SK-N-MC (cell line): ENCODE results near the gene CDS2.
A peak's percentile ranks its signal among the peaks of the same experiment; 100 is the strongest.

ENCODE experiments used
- DNase-seq: peaks from one replicate; pipeline ENCODE4 v3.0.0-alpha.2; 2011; ENCODE audit warnings: low read depth, low spot score
- H3K27ac ChIP-seq: fragments of 200-600 bp; sonication (generic); 2 replicates; pipeline ENCODE4 v1.5.1; 2016; ENCODE audit warnings: mixed run types
- H3K36me3 ChIP-seq: fragments of 200-600 bp; sonication (generic); 2 replicates; pipeline ENCODE4 v1.6.1; 2017; ENCODE audit warnings: antibody characterized with exemption, low read length, mixed read lengths; ENCODE audit not compliant: insufficient read depth
- H3K4me3 ChIP-seq: fragments of 200-600 bp; sonication (generic); 2 replicates; pipeline ENCODE4 v1.5.1; 2016
- H3K9ac ChIP-seq: fragments of 200-600 bp; sonication (generic); 2 replicates; pipeline ENCODE4 v1.8.0; 2017; ENCODE audit warnings: mixed run types, mixed read lengths; ENCODE audit not compliant: insufficient read length
- H3K9me3 ChIP-seq: fragments of 200-600 bp; sonication (generic); 2 replicates; pipeline ENCODE4 v1.6.1; 2017; ENCODE audit warnings: low read depth, mild to moderate bottlenecking, antibody characterized with exemption, low read length, moderate library complexity, mixed read lengths
- EZH2 ChIP-seq: fragments of 200-600 bp; sonication (generic); IDR thresholded peaks from one replicate; pipeline ENCODE4 v1.6.1; 2017; ENCODE audit warnings: antibody characterized with exemption
- FOXP2 ChIP-seq: optimal IDR thresholded peaks from 2 replicates; pipeline ENCODE3; 2011; ENCODE audit warnings: mild to moderate bottlenecking, moderate library complexity; ENCODE audit not compliant: insufficient read depth; ENCODE audit errors: extremely low read length, control extremely low read depth
- POLR2AphosphoS5 ChIP-seq: IDR thresholded peaks from 2 replicates; pipeline ENCODE4 v1.6.1; 2012; ENCODE audit warnings: mild to moderate bottlenecking, low read depth, low read length, borderline replicate concordance

The CDS2 gene

DNA sequence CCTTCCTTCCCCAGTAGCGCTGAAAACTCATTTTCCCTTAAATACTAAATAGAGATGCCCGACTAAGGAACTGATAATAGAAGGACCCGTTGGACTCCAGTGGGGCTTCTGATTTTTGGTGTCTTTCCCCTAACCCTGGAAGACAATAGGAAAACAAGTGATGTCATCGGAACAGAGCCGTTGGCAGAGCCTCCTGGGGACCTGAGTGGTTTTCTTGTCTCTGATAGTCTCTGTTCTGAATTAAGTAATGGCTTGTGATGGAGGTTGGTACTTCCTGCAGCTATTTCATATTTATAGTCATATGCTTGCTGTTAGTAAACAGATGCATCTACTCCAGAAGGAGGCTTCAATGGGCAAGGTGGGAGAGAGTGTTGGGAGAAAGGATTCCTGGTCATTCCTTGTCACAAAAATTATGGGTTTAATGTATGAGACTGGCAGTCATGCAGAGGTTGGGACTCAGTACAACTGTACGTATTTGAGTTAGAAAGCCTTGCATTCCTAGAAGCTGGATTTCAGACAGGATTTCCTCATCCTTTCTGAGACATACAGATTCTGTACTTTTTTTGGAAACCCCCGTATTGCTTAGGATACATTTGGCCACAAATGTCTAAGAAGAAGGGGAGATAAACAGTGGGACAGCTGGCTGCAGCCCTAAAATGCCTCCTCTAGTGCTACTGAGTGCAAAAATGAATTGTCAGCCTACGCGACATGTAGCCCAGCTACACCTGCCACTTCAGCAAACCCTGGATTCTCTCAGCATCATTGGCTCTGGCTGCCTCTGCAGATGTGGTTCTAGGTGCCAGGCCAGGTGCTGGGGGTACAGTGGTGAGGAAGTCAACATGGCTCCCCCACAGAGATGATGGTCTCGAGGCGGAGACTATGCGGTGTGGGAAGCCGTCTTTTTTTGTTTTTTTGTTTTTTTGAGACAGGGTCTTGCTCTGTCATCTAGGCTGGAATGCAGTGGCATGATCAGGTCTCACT, 38.1 kb downstream of the CDS2 start:
- no peak for DNase-seq
- Histone ChIP-seq H3K36me3 (no peaks in the 10 kb centered on the region), H3K9ac (no peak overlapping the region), H3K9me3 (no peaks in the 10 kb centered on the region), H3K4me3 (no peak overlapping the region), H3K27ac (no peak overlapping the region)
- TF ChIP-seq FOXP2 (no peak), POLR2AphosphoS5 (no peak), EZH2 (no peak)

GRCh38 chr20:5168651-5169396, 42.0 kb downstream of the CDS2 start:
- Histone ChIP-seq H3K36me3 (peaks cover 3% of the 10 kb centered on the region; the same call in 1 of the 2 replicates), H3K9me3 (no peaks in the 10 kb centered on the region), H3K4me3 (no peak overlapping the region), H3K9ac (no peak overlapping the region), H3K27ac (no peak overlapping the region)
- TF ChIP-seq POLR2AphosphoS5 (no peak), FOXP2 (no peak), EZH2 (no peak)
- peak; percentile 18 for DNase-seq

- DNase-seq, result no peak
- Histone ChIP-seq H3K9ac (no peak overlapping the region), H3K36me3 (peaks cover 7% of the 10 kb centered on the region; the same call in 1 of the 2 replicates), H3K9me3 (no peaks in the 10 kb centered on the region), H3K4me3 (no peak overlapping the region), H3K27ac (no peak overlapping the region)
- TF ChIP-seq FOXP2 (no peak), EZH2 (no peak), POLR2AphosphoS5 (no peak)
Measured at GRCh38 chr20:5170341-5170740, 43.5 kb downstream of the CDS2 start.

DNA sequence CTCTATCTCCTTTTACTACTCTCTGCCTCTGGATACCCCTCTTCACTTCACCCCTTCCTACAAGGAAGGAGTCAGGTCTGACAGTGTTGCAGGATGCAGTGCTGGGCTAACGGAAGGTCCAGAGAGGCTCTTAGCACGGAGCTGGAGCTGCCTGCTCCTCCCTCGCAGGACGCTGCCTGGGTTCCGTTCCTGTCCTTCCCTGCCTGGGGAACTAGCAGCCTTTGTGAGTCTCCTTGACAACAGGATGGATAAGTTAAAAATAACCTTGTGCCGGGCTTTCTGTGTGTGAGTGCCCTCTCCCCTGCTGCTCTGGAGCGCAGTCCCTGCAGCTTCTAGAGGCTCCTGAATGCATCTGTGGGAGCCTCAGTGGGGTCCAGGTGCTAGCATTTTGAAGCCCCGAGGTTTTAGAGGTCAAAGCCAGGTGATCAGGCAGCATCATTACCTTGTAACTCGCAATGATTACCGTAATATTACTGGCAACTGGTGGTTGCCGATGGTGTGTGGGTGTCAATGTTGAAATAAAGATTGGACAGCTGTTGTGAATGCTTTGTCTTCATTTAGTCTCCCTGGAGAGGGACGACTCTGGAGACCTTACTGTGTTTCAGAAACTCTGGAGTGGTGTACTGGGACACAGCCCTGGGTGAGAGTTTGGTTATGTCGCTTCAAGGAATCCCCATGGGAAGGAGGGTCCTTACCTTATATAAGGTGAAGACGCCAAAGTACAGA, 44.4 kb downstream of the CDS2 start:
- no peak for DNase-seq

DNA sequence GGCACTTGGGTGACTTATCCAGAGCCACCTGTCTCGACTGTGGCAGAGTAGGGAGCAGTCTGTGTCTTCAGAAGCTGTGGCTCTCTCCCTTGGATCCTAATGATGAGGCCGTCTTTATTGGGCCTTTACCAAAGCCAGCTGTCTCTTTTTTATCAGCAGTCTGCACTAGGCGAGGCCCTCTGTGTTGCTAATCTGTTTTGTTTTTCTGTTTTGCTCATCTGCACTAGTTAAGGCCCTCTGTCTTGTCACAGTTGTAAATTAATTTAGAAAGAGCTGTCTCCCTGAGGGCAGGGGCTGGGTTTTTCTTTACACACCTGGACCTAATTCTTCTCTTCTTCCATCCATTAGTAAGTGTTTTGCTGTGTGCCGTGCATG, 45.0 kb downstream of the CDS2 start:
- Histone ChIP-seq H3K9me3 (no peaks in the 10 kb centered on the region), H3K4me3 (no peak overlapping the region), H3K27ac (no peak overlapping the region), H3K9ac (no peak overlapping the region), H3K36me3 (peaks cover 11% of the 10 kb centered on the region; the same call in 1 of the 2 replicates)
- no peak for TF ChIP-seq EZH2
- no peak for TF ChIP-seq POLR2AphosphoS5
- TF ChIP-seq FOXP2, result no peak
- no peak for DNase-seq

More for the DNA sequence above, 44.4 kb downstream of the CDS2 start:
- peaks cover 7% of the 10 kb centered on the region; the same call in 1 of the 2 replicates for H3K36me3 ChIP-seq
- no peak overlapping the region for H3K27ac ChIP-seq
- H3K4me3 ChIP-seq, result no peak overlapping the region
- no peaks in the 10 kb centered on the region for H3K9me3 ChIP-seq
- TF ChIP-seq FOXP2, result no peak
- no peak for TF ChIP-seq EZH2
- TF ChIP-seq POLR2AphosphoS5, result no peak
- no peak overlapping the region for H3K9ac ChIP-seq

GRCh38 chr20:5172167-5172601, 45.4 kb downstream of the CDS2 start:
- Histone ChIP-seq H3K9me3 (no peaks in the 10 kb centered on the region), H3K27ac (no peak overlapping the region), H3K36me3 (peaks cover 14% of the 10 kb centered on the region; the same call in 1 of the 2 replicates), H3K4me3 (no peak overlapping the region), H3K9ac (no peak overlapping the region)
- DNase-seq, result no peak
- no peak for TF ChIP-seq POLR2AphosphoS5
- no peak for TF ChIP-seq EZH2
- TF ChIP-seq FOXP2, result no peak

DNA sequence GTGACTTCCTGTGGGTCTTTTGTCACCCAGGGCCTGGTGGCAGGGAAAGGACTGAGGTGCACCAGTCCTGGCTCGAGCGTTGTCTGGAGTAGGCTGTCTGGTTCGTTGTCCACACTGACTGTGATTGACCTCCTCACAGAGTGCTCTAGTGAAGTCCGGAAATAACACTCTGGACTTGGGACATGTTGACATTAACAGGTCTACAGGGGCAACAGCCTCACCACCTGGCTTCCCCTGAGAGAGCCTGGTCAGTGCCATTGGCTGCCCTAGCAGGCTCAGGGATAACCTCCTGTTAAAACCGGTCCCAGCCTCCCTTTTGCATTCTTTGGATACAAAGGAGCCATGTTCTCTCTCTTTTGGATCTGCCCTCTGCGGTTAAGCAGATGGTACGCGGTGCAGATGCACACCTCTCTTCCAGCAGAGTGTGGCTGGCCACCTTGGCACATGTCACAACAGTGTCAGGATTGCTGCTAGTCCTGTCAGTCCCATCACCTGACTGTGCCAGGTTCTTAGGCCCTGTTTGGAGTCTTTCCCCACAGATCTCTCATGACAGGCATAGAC, 46.2 kb downstream of the CDS2 start:
- no peaks in the 10 kb centered on the region for H3K9me3 ChIP-seq
- no peak for DNase-seq
- H3K9ac ChIP-seq, result no peak overlapping the region
- no peak for TF ChIP-seq EZH2
- TF ChIP-seq FOXP2, result no peak
- TF ChIP-seq POLR2AphosphoS5, result no peak
- H3K36me3 ChIP-seq, result peaks cover 14% of the 10 kb centered on the region; the same call in 1 of the 2 replicates
- no peak overlapping the region for H3K27ac ChIP-seq
- H3K4me3 ChIP-seq, result no peak overlapping the region
